NOMO-1 treated with dmso at 0.1 percent for 144 hours (cell line): ENCODE results near the gene SFXN5.
"Not testable (repeated sequence)": the region's sequence is repeated elsewhere in the genome, so short reads cannot be mapped to it uniquely, and the experiment has no call there.

Experiments
- DNase-seq: peaks from one replicate; lab custom pipeline; 2025; ENCODE audit not compliant: unreplicated experiment; lab: John Stamatoyannopoulos, UW

SFXN5 gene

DNA sequence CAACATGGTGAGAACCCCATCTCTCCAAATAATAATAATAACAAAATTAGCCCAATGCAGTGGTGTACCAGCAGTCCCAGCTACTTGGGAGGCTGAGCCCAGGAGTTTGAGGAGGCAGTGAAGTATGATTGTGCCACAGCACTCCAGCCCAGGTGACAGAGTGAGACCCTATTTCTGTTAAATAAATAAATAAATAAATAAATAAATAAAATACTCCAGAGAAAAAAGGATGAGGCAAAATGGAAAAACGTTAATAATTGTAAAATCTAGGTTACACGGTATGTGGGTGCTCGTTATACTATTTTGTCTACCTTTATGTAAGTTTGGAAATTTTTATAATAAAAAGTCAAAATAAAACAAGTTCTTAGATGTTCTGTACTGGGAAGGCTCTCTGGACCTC is 162.8 kb downstream of the SFXN5 start:
- DNase-seq, result no peak

- not testable (repeated sequence) for DNase-seq
Observed at GRCh38 chr2:72907369-72907768, 164.1 kb downstream of the SFXN5 start.

- DNase-seq, result no peak
Observed at GRCh38 chr2:72901426-72901825, 170.1 kb downstream of the SFXN5 start.

DNA sequence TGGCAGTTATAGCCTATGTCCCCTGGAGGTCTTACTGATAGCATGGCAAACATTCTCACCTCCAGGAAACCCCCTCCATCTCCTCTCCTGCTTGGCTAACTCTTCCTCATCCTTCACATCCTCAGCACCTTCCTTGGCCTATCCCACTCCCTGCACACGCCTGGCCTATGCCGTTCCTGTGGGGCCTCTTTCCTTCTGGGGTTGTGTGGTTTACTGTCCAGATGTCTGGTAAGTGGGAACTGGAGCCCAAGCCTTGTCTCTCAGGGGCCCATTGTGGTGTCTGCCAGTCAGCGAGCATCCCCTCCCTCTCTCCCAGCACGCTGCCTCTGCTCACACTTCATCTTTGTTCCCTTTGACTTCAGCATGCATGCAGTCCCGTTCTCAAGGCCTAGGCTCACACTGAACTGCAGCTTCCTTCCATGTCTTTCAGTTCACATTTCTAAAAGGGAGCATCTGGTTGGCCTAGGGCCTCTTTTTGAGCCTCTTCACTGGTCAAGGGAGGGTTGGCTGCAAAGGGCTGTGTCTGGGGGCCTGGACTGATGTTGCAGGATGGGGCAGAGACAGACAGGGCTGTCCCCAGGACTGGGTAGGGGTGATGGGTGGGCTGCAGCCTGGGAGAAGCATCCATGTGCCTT is 171.2 kb downstream of the SFXN5 start:
- no peak for DNase-seq

DNA sequence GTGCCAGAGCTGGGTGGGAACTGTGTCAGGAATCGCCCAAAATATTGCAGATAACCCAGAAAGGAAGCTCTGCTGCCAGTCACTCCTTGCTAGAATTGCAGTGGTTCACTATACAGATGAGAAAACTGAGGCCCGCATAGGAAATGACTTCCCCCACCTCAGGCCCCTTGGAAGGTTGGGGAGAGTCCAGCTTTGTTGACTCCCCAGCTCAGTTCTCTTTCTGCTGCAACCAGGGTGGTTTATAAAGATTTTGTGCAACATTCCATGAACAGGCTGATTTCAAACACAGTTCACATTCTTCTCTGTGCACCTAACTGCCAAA is 173.0 kb downstream of the SFXN5 start:
- no peak for DNase-seq

- DNase-seq, result no peak
Observed at GRCh38 chr2:72897785-72898584, 173.5 kb downstream of the SFXN5 start.

DNA sequence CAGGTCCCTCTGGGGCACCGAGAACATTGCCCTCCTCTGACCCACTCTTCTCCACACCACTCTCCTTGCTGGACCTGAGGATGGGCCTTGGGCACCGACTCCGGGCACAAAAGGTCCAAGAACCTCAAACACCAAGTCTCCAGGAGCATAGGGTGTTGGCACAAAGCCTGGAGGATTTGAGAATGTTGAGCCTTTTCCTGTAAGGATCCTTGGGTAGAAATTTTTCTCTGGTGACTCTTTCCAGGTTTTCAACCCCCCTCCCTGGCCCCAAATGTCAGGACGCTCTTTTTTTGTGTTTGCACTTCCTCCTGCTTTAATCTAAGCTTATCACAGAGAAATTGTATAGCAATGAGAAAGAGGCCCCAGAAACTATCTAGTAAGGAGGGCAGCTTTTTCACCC is 175.1 kb downstream of the SFXN5 start:
- no peak for DNase-seq

DNA sequence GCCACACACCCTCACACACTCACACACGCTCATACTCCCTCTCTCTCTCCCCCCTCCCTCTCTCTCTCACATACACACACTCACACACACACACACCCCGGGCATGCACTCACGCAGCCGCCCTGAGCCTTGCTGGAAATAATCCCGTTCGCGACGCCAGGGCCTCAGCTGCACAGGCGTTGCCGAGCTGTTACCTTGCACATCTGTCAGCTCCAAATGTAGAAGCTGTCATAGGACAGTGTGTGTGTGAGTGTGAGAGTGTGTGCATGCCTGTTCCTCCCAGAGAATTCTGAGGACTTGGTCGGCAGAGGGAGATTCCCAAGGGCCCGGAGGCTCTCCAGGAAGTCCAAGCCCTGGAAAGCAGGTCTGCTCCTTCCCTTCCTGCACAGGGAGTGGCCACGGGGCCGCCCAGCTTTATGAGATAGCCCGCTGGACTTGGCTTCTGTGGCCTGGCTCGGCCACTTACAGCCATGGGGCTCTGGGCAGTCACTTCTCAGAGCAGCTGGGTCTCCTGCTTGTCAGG is 175.7 kb downstream of the SFXN5 start:
- DNase-seq, result no peak

GRCh38 chr2:72895154-72895553 is 176.4 kb downstream of the SFXN5 start:
- DNase-seq, result no peak

- no peak for DNase-seq
Observed at GRCh38 chr2:72894514-72894913, 177.0 kb downstream of the SFXN5 start.

DNA sequence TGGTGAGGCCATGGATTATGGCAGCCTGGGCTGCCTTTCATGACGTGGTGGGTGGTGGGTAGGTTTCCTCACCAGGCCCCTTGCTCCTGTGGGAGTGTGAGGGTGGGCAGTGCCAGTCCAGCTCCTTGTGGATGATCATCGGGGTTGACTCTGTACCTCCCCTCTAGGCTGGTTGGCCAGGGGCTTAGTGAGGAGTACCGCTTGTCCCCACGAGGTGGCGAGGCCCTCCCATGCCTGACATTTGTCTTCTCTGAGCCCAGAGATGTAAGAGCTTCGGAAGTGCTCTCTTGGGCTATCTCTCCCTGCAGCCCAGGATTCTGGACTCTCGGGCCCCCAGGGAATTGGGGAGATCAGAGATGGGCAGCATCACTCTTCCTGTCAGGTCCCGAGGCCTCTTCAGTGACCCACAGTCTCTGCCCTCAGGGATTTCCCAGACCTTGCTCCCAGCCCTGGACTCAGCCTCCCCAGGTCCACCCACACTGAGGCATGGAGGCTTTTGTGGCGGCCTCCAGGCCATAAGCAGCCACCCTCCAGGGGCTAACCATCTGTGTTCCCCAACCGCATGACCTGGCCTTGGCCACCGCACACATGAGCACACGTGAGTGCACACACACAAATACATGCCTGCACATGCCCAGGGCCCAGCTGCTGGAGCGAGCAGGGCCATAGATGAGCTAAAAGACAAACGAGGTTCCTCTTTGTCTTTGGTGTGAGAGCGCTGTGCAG is 177.8 kb downstream of the SFXN5 start:
- no peak for DNase-seq

- DNase-seq, result no peak
Observed at GRCh38 chr2:72892506-72893173, 178.9 kb downstream of the SFXN5 start.
